ENCODE results near the gene EZR.

- TF ChIP-seq, protein P1, sequence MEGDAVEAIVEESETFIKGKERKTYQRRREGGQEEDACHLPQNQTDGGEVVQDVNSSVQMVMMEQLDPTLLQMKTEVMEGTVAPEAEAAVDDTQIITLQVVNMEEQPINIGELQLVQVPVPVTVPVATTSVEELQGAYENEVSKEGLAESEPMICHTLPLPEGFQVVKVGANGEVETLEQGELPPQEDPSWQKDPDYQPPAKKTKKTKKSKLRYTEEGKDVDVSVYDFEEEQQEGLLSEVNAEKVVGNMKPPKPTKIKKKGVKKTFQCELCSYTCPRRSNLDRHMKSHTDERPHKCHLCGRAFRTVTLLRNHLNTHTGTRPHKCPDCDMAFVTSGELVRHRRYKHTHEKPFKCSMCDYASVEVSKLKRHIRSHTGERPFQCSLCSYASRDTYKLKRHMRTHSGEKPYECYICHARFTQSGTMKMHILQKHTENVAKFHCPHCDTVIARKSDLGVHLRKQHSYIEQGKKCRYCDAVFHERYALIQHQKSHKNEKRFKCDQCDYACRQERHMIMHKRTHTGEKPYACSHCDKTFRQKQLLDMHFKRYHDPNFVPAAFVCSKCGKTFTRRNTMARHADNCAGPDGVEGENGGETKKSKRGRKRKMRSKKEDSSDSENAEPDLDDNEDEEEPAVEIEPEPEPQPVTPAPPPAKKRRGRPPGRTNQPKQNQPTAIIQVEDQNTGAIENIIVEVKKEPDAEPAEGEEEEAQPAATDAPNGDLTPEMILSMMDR (IDR thresholded peaks at IDR 0.05; ENCODE audit: low read length): no peak
- no peak for TF ChIP-seq EZH2 (optimal IDR thresholded peaks at IDR 0.05; ENCODE audit: low read depth, low read length)
Measured at GRCh38 chr6:158776737-158777136, 42.4 kb downstream of the EZR start.
